Fibroblast of lung (primary cell): ENCODE measurements around the gene PLEKHB2.
"Not testable (repeated sequence)": the region's sequence is repeated elsewhere in the genome, so short reads cannot be mapped to it uniquely, and the experiment has no call there.

ENCODE experiments used
- EZH2 ChIP-seq: IDR thresholded peaks from 2 replicates; pipeline ENCODE4 v1.5.1; 2012; ENCODE audit warnings: low read length, control low read depth, mild to moderate bottlenecking; ENCODE audit errors: missing control alignments
- TF ChIP-seq, protein P1 (sequence below), 2 donors: IDR thresholded peaks in 1 of 2; conservative IDR thresholded peaks in 1 of 2; 1 replicate in 1 of 2; 2 replicates in 1 of 2; pipeline ENCODE4 v1.5.1; 2011 to 2012; ENCODE audit warnings: low read length in 2 of 2, control low read depth in 1 of 2, inconsistent platforms in 1 of 2, low read depth in 1 of 2, mild to moderate bottlenecking in 1 of 2

DNA sequence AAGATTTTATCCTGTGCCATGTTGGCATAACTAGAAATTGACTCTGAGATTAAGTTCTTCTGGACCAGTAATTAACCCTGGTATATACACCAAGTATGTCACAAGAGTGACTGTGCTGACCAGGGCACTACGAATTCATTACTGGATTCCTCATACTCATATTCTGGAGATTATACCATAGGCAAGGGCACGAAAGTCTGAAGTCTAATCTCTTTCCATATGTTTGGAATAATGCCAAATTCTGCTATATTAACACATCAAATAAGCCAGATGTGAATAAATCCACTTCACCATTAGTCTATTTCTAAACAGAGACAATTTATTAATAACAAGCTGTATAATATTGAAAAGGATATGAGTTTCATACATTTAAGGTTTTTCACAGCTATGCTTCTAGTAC is 91.0 kb downstream of the PLEKHB2 start:
- TF ChIP-seq, protein P1, sequence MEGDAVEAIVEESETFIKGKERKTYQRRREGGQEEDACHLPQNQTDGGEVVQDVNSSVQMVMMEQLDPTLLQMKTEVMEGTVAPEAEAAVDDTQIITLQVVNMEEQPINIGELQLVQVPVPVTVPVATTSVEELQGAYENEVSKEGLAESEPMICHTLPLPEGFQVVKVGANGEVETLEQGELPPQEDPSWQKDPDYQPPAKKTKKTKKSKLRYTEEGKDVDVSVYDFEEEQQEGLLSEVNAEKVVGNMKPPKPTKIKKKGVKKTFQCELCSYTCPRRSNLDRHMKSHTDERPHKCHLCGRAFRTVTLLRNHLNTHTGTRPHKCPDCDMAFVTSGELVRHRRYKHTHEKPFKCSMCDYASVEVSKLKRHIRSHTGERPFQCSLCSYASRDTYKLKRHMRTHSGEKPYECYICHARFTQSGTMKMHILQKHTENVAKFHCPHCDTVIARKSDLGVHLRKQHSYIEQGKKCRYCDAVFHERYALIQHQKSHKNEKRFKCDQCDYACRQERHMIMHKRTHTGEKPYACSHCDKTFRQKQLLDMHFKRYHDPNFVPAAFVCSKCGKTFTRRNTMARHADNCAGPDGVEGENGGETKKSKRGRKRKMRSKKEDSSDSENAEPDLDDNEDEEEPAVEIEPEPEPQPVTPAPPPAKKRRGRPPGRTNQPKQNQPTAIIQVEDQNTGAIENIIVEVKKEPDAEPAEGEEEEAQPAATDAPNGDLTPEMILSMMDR (conservative IDR thresholded peaks at IDR 0.05 in 1 of 2, IDR thresholded peaks at IDR 0.05 in 1 of 2; ENCODE audit: low read depth in 1 of 2, low read length in 2 of 2) = not testable (repeated sequence)
- TF ChIP-seq EZH2 = not testable (repeated sequence)
